ENCODE measurements around the gene PKIG. TPM values are rescaled to one million over a fixed set of nuclear protein-coding genes. Genes with fewer than 3 reads are reported as not detected.

The PKIG gene
- total RNA-seq, 1 donor from 2014 or later = 114 TPM

DNA sequence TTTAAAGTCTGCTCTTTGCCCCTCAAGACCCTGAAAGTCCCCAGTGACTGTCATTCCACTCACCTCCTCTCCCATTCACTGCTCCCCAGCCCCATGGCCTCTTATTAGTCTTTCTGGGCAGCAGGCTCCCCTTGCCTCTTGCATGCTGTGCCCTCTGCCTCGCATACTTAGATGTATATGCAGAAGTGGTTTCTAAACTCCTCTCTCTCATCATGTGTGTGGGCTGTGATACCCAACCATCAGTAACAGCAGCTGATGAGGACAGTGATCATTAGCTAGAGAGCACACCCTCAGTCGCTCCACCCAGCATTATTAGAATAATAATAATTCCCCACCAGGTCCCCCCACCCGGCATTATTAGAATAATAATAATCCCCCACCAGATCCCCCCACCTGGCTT lies 14.5 kb downstream of the PKIG start:
- DNase-seq (ENCODE audit: low spot score) = no peak

DNA sequence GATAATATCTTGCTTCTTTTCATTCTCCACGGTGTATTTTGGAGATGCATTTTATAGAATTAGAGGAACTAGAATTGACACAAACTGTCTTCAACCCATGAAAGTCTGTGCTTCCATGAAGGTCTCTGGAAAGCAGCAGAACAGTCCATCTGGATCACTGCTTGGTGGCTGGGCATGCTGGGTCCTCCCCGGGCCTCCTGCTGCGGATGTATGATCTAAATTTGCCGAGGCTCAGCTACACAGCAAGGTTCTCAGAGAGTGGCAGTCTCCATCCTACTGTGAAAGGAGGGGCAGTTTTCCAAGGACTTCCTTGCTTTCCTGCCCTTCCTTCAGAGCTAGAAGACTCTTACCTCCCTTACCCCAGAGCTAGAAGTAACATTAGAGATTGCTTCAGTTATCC lies 15.1 kb downstream of the PKIG start:
- no peak for DNase-seq (ENCODE audit: low spot score)

DNA sequence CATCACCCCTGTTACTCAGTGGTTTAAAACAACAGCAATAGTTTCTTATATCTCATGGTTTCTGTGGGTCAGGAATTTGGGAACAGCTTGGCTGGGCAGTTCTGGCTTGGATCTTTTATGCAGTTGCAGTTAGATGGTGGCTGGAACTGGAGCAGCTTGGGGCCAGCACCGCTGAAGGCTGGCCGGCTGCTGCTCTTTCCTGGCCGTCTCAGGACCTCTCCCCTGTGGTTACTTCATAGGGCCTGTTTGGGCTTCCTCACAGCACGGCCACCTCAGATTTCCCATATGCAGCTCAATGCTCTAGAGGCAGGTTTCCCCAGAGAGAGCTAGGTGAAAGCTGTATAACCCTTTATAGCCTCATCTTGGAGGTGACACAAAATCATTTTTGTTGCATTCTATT lies 15.6 kb downstream of the PKIG start:
- DNase-seq (ENCODE audit: low spot score) = no peak

DNA sequence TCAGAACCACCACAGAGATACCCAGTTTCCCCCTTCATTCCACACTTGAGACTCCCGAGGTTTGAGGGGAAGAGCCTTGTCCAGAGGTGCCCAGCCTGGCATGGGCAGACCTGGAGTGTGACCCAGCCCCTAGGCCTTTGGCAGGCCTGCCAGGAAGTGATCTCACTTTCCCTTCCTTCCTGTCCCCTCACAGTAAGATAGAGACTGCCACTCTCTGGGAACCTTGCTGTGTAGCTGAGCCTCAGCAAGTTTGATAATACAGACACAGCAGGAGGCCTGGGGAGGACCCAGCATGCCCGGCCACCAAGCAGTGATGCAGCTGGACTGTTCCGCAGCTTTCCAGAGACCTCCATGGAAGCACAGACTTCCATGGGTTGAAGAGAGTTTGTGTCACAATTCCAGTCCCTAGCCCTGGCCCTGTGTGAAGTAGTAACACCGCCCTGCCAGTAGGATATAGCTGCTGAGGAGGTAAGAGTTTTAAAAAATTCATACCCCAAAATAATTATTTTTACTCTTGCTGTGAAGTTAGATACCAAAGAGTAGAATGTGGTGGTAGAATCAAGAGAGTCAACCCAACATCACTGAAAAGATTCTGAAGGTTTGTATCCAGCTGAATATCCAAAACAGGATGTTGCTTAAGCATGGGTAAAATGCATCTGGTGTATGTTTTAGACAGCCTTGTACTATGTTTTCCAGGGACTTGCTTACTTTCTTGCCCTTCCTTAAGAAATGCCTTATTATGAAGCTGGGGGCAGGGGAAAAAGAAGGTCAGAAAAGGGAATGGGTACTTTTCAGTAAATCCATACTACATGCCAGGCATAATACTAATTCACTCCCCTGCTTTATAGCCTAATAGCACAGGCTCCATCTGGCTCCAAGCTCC lies 16.3 kb downstream of the PKIG start:
- DNase-seq (ENCODE audit: low spot score) = peak; percentile 77

DNA sequence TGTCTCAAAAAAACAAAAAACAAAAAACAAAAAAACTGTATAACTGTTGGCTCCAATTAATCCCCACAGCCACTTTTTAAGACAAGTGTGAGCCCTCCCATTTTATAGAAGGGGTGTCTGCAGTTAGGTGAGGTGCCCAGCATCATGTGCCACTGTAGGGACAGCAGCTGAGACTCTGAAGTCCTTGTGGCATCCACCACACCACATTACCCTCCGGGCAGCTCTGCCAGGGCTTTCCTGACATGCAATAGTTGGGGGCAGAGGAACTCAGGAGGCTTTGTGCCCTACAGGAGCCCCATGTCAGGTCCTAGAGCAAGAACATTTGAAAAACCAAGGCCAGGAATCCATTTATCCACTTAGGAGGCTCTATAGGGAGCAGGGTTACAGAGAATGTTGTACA lies 17.3 kb downstream of the PKIG start:
- DNase-seq (ENCODE audit: low spot score) = no peak

DNA sequence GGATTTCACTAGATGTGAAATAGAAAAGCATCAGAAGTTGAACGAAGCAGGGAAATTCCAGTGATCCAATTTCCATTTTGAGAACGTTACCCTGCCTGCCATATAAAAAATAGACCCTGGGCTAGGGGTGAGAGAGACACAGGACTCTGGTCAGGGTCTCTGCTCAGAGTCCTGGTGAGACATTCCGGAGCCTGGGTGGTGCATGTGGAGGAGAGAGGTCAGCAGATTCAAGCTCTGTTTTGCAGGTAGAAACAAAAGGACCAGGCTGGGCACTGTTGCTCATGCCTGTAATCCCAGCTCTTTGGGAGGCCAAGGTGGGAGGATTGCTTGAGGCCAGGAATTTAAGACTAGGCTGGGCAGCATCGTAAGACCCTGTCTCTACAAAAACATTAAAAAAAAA lies 17.9 kb downstream of the PKIG start:
- DNase-seq (ENCODE audit: low spot score) = no peak

DNA sequence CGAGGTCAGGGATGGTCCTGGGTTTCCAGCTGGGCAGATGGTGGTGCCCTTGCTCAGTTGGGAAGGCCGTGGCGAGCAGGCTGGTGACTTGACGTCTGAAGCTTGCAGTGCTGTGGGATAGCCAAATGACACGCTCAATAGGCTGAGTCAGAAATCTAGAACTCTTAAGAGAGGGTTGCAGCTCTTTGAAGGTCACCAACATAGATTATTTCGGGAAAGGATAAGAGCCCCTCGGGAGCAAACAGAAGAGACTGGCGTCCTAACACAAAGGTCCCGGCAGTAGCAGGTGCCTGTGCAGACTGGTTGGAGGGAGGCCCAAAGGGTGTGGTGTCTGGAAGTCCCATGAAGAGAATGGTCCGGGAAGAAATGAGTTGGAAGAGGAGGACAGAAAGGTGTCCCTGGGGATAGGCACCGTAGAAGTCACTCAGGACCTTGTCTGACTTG lies 18.4 kb downstream of the PKIG start:
- DNase-seq (ENCODE audit: low spot score) = no peak

DNA sequence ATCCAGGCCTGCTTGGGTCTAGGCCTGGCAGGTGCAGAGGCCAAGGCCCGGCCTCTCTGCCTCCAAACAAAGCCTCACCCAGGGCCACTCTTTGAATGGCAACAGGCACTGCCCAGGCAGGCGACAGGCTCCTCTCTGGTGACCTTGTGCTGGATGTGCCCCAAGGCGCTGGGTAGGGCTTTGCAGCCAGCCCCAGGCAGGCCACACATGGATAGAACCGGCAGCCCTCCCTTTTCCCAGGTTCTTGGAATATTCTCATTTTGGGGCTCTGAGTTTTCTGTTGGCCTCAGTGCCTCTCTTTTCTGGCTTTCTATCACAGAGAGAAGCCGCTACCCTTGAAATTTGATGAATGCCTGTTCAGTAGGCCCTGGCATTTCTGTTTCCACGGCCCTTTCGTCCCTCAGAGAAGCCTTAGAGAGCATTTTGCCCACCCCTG lies 18.9 kb downstream of the PKIG start:
- DNase-seq (ENCODE audit: low spot score) = no peak

DNA sequence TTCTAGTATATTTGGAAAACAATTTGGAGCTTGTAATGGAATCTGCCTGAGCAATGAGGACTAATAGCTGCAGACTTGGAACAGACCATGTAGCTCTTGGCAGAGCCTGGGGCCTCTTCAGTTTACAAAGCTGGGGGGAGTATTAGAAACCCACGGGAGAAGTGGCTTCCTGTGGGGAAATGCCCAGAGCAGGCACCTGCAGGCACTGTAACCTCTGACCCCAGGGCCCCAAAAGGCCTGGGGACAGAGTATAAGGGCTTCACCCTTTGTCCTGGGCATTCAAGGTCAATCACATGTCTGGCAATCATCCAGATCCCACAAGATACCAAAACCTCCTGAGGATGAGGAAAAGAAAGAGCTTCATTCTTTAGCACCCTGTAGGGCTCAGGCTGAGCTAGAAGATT lies 19.4 kb downstream of the PKIG start:
- peak; percentile 79 for DNase-seq (ENCODE audit: low spot score)

DNA sequence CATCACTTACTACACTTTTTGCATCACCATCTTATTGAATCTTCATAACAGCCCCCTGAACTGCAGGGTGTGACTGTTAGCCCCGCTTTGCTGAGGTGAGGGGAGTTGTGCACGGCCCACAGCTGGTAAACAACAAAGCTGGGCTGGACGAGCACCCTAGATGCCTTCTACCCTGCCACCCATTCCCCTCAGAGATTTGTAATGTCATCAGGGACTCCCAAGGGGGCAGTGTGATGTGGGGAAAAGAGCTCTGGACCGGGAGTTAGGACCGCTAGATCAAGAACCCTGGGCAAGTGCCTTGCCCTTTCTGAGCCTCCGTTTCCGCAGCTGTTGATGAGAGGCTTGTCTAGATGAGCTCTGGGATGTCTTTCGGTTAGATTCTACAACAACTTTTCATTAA lies 20.9 kb downstream of the PKIG start:
- no peak for DNase-seq (ENCODE audit: low spot score)

DNA sequence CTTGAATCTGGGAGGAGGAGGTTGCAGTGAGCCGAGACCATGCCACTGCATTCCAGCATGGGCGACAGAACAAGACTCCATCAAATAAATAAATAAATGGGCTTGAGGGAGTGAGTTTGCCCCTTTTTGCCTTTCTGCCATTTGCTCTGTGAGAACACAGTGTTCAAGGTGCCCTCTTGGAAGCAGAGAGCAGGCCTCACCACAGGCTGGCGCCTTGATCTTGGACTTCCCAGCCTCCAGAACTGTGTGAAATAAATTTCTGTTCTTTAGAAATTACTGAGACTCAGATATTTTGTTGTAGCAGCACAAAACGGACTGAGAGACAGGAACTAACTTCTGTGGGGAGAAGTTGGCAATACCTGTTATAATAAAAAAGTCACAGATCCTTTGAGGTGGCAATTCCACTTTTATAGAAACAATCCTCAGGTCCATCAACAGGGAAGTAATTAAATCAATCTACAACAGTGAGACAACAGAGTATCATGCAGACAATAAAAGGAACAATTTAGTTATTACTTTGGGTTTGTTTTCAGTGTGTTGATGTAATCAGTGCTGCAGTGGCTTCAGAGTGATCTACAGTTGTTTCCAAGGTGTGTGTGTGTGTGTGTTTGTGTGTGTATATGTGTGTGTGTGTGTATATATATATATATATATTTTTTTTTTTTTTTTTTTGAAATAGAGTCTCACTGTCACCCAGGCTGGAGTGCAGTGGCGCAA lies 24.5 kb downstream of the PKIG start:
- no peak for DNase-seq (ENCODE audit: low spot score)

DNA sequence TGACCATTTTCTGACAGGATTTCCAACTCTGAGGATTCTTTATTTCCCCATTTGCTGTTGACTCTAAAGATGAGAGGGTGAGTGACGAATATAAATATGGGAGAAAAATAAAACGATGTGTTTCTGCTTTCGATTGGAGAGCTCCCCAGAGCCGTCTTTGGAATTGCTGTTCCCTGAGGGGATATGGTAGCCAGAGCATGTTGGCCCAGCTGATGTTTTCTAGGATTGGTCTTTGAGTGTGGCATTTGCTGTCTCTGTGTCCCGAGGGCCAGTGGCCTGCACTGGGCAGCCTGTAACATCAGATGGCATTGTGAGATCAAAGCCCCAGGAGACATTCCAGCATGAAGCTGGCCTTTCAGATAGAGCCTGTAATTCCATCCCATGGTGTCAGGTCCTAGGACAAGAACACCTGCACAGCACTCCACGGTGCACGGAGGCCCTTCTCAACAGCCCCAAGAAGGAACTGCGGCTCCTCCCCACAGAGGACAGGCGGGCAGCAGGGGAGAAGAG lies 26.7 kb downstream of the PKIG start:
- no peak for DNase-seq (ENCODE audit: low spot score)

DNA sequence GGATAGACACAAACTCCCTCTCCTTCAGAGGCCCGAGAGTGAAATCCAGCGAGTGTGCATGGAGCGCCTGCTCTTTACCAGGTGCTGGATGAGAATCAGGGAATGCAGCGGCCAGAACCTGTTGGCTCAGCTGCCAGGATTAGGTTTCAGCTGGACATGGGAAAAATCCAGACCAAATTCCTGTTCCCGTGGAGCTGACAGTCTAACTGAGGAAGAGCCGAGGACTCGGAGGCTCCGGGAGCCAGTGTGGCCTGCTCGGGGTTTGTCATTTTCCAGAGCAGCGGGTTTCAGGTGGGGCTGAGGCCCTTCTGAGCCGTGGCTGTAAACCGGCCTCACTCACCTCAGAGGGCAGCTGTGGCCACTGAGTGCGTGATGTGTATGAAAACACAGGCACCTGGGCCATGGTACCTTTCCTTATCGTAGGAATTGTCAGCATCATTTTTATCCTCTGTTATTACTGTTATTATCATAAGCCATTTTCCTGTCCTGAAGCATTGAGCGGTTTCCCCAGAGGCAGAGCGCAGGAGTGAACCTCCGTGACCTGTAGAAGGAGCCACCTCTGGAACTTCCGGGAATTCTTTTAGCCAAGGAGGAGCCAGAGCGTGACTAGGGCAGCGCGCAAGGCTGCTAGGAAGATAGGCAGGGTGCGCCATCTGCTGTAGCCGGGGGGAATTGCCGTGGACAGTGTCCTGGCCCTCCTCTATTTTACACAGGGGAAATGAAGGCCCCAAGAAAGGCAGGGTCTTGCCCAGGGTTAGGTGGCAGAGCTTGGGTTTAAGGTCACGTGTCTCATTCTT lies 27.3 kb downstream of the PKIG start:
- peak; percentile 87 for DNase-seq (ENCODE audit: low spot score)

DNA sequence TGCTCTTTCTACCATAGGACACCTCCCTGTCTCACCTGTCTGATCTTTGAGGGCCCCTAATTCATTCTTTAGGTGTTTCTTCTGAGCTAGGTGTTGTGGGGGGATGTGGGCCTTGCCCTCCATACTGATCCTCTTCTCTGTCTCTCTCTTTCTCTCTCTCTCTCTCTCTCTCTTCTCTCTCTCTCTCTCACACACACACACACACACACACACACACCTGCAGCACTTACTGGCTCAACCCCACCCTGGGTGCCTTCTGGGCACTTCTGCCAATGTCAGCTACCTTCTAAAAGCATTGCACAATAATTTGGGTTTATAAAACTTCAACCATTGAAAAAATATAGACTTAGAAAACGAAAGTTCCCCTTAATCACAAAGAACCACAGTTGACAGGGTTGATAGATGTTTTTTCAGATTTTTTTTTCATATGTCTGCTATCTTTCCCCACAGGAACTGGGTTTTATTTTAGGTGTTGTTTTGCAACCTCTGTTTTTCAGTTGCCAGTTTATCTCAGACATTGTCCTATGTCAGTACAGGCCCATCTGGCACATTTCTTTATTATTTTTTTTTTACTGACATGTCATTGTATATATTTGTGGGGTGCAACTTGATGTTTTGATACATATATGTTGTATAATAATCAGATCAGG lies 28.1 kb downstream of the PKIG start:
- DNase-seq (ENCODE audit: low spot score) = no peak

DNA sequence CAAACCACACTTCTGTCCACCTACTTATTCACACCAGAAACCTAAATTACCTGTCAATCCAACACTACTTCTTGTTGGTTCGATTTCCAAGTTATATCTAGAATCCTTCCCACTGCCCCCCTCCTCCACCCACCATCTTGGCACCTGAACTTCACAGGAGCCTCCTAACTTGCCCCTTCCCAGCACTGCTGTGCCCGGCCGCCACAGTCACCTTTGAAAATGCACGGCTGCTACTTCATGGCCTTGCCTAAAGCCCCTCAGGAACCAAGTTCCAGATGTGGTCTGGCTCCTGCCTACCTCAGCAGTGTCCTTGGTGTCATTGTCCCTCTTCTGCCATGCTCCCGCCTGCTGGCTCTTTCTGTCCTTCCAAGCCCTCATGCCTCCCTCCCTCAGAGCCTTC lies 31.2 kb downstream of the PKIG start:
- DNase-seq (ENCODE audit: low spot score) = no peak

DNA sequence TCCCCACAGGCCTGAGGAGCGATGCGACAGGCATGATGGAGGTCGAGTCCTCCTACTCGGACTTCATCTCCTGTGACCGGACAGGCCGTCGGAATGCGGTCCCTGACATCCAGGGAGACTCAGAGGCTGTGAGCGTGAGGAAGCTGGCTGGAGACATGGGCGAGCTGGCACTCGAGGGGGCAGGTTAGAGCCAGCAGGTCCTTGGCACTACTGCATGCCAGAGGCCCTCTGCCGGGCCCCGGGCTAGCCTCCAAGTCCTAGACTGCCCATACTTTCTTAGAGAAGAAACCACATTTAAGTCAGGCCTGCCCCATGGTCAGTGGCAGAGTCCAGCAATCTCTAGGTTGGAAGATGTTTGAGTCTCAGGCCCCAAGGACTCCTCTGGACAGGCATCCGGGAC lies 32.1 kb downstream of the PKIG start:
- DNase-seq (ENCODE audit: low spot score) = no peak

DNA sequence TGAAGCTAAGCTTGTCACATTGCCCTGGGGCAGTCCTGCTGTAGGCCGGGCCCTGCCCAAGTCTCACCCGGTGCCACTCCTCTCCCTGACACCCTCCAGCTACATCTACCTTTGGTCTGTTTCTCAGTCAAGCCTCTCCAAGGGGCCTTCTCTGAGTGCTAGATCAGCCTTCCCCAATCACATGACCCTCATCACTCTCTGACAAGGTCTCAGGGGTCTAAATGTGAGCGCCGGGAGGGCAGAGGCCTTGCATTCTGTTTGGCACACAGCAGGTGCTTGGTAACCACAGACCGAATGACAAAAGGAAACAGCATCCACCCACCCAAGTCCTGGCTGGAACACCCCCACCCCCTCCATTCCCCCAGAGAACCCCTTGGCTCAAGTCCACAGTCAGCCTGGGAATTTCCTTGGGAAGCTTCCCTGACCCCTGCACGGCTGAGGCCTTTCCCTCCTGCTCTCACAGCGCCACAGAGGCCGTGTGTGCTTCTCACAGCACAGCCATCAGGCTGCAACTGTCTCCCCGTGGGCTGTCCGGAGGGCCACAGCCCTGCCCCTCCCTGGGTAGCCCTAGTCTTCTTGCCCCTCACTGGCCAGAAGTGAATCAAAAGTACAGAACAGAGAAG lies 32.9 kb downstream of the PKIG start:
- no peak for DNase-seq (ENCODE audit: low spot score)

DNA sequence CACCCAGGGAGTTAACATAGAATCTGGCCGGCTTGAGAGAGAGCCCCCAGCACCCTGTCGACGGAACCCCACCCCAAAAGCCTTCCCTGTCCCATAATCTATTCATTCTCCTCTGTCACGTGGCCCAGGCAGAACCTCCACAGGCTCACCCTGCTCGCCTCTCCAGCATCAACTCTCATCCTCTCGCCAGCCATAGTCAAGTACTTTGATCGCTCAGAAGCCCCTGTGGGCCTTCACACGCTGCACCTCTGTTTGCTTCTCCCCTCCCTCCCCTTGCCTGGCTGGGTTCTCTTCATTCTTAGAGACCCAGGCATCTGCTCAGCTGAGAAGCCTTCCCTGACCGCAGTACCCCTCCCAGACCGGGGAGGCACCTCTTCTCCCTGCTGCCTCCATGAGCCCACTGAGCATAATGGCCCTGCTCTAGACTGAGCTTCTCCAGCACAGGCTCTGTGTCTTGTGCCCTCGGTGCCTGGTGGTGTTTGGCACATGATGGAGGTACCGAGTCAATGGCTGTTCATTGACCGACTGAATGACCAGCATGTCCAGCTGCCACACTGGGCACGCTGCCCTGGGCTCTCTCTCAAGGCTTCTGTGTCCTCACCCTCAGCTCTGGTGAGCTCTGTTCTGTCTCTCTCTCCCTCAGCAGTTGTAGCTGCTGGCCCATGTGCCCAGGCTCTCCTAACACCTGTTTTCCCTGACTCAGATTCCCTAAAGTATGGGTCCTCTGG lies 33.7 kb downstream of the PKIG start:
- DNase-seq (ENCODE audit: low spot score) = no peak

DNA sequence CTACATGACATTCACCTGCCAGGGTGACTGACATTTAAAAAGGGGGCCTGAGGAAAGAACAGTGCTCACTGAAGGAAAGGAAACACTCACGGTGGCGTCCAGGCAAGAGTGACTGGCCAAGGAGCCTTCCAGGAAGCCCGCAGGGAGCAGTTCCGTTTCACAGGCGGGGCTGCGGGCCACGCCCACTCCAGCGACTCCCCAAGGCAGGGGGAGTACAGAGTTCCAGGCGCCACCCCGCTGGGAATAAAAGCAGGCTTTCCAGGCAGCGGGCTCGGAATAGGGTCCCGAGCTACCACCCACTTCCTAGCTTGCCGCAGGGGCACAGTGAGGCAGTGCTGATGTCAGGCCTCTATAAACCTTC lies 34.2 kb downstream of the PKIG start:
- DNase-seq (ENCODE audit: low spot score) = no peak

DNA sequence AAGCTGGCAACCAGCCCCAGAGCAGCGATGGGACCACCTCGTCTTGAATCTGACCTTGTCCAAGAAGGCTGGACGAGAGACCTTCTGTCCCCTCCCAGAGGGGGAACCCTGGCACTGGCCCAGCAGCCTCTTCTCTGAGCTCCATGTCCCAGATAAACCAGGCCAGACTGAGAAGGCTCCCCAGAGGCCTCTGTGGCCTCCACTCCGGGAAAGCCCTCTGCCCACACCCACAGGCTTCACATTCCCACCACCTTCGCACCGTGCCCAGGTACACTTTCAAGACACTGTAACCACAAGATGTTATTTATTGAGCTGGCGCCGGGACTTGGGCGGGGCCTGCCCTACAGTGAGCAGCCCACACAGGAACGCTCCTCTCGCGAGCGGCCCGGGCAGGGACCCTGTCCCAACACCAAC lies 35.9 kb downstream of the PKIG start:
- no peak for DNase-seq (ENCODE audit: low spot score)
